ENCODE data around the gene ANKRD13C. TPM values are rescaled to one million over a fixed set of nuclear protein-coding genes. Genes with fewer than 3 reads are reported as not detected.
"Not testable (repeated sequence)": the region's sequence is repeated elsewhere in the genome, so short reads cannot be mapped to it uniquely, and the experiment has no call there.

The ANKRD13C gene
- total RNA-seq, 2 experiments from 2014 or later, result 37.4 to 37.8 TPM

DNA sequence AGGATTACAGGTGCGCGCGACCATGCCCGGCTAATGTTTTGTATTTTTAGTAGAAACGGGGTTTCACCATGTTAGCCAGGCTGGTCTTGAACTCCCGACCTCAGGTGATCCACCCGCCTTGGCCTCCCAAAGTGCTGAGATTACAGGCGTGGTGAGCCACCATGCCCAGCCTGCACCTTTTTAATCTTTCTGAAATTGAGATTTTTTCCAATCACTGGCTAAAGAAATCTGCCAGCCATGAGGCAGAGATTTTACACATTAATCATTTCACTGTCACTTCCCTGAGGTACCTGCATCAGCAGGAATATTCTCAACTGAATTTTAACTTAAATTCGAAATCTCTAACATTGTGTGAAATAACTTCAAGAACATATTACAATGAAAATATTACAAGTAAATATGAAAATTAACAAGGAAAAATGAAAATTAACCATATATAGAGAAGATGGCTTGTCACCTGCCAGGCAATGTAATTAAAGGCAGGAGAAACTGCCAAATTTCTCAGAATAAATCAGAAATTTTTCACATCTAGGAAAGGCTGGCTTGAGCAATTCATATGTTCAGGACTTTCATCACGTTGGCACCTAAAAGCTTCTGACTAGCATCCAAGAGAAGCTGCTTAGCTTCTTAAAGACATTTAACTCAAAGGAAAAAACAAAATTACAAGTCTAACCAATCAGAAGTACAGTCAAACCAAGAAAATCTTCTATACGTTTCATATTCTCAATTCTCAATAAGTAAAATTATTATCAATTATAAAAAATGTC lies 5.9 kb downstream of the ANKRD13C start:
- no peak for ATAC-seq (ENCODE audit: poor library complexity)
- H3K27me3 ChIP-seq (ENCODE audit: control insufficient read depth in 1 of 2, insufficient read depth in 2 of 2, low read length in 2 of 2), result no peaks in the 10 kb centered on the region
- no peak overlapping the region for H3K27ac ChIP-seq (ENCODE audit: low read depth in 1 of 2, low read length in 2 of 2)
- H3K4me1 Mint-ChIP-seq (ENCODE audit: low read depth), result peaks cover 71% of the 10 kb centered on the region
- H3K4me3 Mint-ChIP-seq, result no peak overlapping the region
- intact Hi-C loops (cut with DNase I, micrococcal nuclease), result no loop called here
- H3K27ac Mint-ChIP-seq, result no peak overlapping the region
- no peak for TF ChIP-seq CTCF (IDR thresholded peaks at IDR 0.05)
- no peaks in the 10 kb centered on the region for H3K9me3 Mint-ChIP-seq
- H3K36me3 ChIP-seq (ENCODE audit: insufficient read depth, low read length), result peaks cover 3% of the 10 kb centered on the region
- peaks cover 12% of the 10 kb centered on the region for H3K4me1 ChIP-seq (ENCODE audit: insufficient read depth, low read length)
- H3K4me3 ChIP-seq (ENCODE audit: low read length), result no peak overlapping the region
- H3K27me3 Mint-ChIP-seq, result no peaks in the 10 kb centered on the region
- ChIA-PET CTCF (interaction anchor here (1.5 kb wide), 1 partner anchor 202 kb away, joined by 3 read pairs; no protein-coding TSS in a partner anchor), POLR2A (interaction anchor here (1.0 kb wide), 1 partner anchor 62 kb away, joined by 5 read pairs; the partner anchor contains the start of gene CTH)
- H3K9me3 ChIP-seq (ENCODE audit: control insufficient read depth in 1 of 2, insufficient read depth in 1 of 2, low read length in 2 of 2), result no peaks in the 10 kb centered on the region
- peaks cover 34% of the 10 kb centered on the region for H3K36me3 Mint-ChIP-seq (ENCODE audit: low read depth)
- DNase-seq, result no peak

GRCh38 chr1:70339644-70340043 lies 14.9 kb downstream of the ANKRD13C start:
- H3K36me3 ChIP-seq (ENCODE audit: insufficient read depth, low read length); H3K4me1 ChIP-seq (ENCODE audit: insufficient read depth, low read length); DNase-seq; H3K9me3 Mint-ChIP-seq; intact Hi-C loops (cut with DNase I, micrococcal nuclease); H3K27ac ChIP-seq (ENCODE audit: low read depth in 1 of 2, low read length in 2 of 2); H3K4me3 ChIP-seq (ENCODE audit: low read length); ATAC-seq (ENCODE audit: poor library complexity); H3K27me3 Mint-ChIP-seq; H3K27me3 ChIP-seq (ENCODE audit: control insufficient read depth in 1 of 2, insufficient read depth in 2 of 2, low read length in 2 of 2); CTCF ChIA-PET; H3K27ac Mint-ChIP-seq; POLR2A ChIA-PET; H3K4me3 Mint-ChIP-seq; H3K9me3 ChIP-seq (ENCODE audit: control insufficient read depth in 1 of 2, insufficient read depth in 1 of 2, low read length in 2 of 2): not testable (repeated sequence)
- Mint-ChIP-seq H3K36me3 (ENCODE audit: low read depth) (peaks cover 33% of the 10 kb centered on the region), H3K4me1 (ENCODE audit: low read depth) (peaks cover 30% of the 10 kb centered on the region)

- Histone ChIP-seq H3K36me3 (ENCODE audit: insufficient read depth, low read length) (peaks cover 11% of the 10 kb centered on the region), H3K27me3 (ENCODE audit: control insufficient read depth in 1 of 2, insufficient read depth in 2 of 2, low read length in 2 of 2) (no peaks in the 10 kb centered on the region), H3K9me3 (ENCODE audit: control insufficient read depth in 1 of 2, insufficient read depth in 1 of 2, low read length in 2 of 2) (no peaks in the 10 kb centered on the region), H3K27ac (ENCODE audit: low read depth in 1 of 2, low read length in 2 of 2) (no peak overlapping the region), H3K4me1 (ENCODE audit: insufficient read depth, low read length) (peaks cover 2% of the 10 kb centered on the region), H3K4me3 (ENCODE audit: low read length) (no peak overlapping the region)
- no peak for TF ChIP-seq CTCF (IDR thresholded peaks at IDR 0.05)
- Mint-ChIP-seq H3K9me3 (no peaks in the 10 kb centered on the region), H3K27ac (no peak overlapping the region), H3K4me3 (no peak overlapping the region), H3K27me3 (no peaks in the 10 kb centered on the region), H3K4me1 (ENCODE audit: low read depth) (peaks cover 39% of the 10 kb centered on the region), H3K36me3 (ENCODE audit: low read depth) (peaks cover 45% of the 10 kb centered on the region)
- intact Hi-C loops (cut with DNase I, micrococcal nuclease), result no loop called here
- ChIA-PET CTCF (no interaction called here), POLR2A (no interaction called here)
- DNase-seq (no peak), ATAC-seq (ENCODE audit: poor library complexity) (no peak)
Measured at GRCh38 chr1:70336050-70336449, 18.5 kb downstream of the ANKRD13C start.

GRCh38 chr1:70334436-70334835 lies 20.1 kb downstream of the ANKRD13C start:
- H3K36me3 Mint-ChIP-seq (ENCODE audit: low read depth), result peaks cover 58% of the 10 kb centered on the region
- intact Hi-C loops (cut with DNase I, micrococcal nuclease), result no loop called here
- Histone ChIP-seq H3K4me1 (ENCODE audit: insufficient read depth, low read length) (peaks cover 2% of the 10 kb centered on the region), H3K27ac (ENCODE audit: low read depth in 1 of 2, low read length in 2 of 2) (no peak overlapping the region), H3K4me3 (ENCODE audit: low read length) (no peak overlapping the region), H3K36me3 (ENCODE audit: insufficient read depth, low read length) (peaks cover 11% of the 10 kb centered on the region), H3K27me3 (ENCODE audit: control insufficient read depth in 1 of 2, insufficient read depth in 2 of 2, low read length in 2 of 2) (no peaks in the 10 kb centered on the region), H3K9me3 (ENCODE audit: control insufficient read depth in 1 of 2, insufficient read depth in 1 of 2, low read length in 2 of 2) (no peaks in the 10 kb centered on the region)
- no peak overlapping the region for H3K4me3 Mint-ChIP-seq
- no peaks in the 10 kb centered on the region for H3K27me3 Mint-ChIP-seq
- no peaks in the 10 kb centered on the region for H3K9me3 Mint-ChIP-seq
- POLR2A ChIA-PET, result no interaction called here
- DNase-seq, result no peak
- no peak for ATAC-seq (ENCODE audit: poor library complexity)
- CTCF ChIA-PET, result no interaction called here
- H3K4me1 Mint-ChIP-seq (ENCODE audit: low read depth), result peaks cover 40% of the 10 kb centered on the region
- TF ChIP-seq CTCF (IDR thresholded peaks at IDR 0.05), result no peak
- H3K27ac Mint-ChIP-seq, result no peak overlapping the region

Measured in CD4-positive, alpha-beta T cell (primary cell).